ENCODE results near the gene IRF1.

DNA sequence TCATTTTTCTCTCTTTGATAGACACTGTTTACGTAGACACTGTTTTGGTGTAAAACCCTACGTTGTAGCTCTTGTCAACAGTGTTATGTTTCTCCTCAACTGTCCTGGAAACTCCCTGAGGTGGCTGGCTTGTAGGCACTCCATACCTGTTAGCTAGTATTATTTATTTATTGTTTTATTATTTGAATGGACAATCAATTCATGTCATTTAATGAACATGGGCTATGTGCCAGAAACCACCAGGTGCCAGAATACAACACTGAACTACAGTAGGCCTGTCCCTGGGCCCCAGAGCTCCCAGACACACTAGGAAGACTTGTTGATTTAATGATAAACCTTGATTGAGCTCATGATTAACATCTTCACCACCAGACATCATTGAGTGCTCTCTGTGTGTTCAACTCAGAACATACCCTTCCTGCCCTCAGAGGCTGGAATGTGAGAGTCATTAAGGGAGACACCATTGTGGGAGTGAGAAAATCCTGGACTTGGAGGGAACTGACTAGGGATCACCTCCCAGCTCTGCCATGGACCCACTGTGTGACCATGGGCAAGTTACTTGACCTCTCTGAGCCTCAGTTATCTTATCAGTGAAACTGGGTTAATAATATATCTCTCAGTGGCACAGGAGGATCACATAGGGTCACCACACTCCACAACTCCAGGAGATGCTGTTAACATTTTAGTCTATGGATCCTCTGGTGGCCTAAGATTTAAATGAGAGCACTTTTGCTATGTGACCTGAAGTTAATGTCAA, 19.2 kb downstream of the IRF1 start:
- TF ChIP-seq, protein P1, sequence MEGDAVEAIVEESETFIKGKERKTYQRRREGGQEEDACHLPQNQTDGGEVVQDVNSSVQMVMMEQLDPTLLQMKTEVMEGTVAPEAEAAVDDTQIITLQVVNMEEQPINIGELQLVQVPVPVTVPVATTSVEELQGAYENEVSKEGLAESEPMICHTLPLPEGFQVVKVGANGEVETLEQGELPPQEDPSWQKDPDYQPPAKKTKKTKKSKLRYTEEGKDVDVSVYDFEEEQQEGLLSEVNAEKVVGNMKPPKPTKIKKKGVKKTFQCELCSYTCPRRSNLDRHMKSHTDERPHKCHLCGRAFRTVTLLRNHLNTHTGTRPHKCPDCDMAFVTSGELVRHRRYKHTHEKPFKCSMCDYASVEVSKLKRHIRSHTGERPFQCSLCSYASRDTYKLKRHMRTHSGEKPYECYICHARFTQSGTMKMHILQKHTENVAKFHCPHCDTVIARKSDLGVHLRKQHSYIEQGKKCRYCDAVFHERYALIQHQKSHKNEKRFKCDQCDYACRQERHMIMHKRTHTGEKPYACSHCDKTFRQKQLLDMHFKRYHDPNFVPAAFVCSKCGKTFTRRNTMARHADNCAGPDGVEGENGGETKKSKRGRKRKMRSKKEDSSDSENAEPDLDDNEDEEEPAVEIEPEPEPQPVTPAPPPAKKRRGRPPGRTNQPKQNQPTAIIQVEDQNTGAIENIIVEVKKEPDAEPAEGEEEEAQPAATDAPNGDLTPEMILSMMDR (IDR thresholded peaks at IDR 0.05) = no peak
- TF ChIP-seq POLR2A (IDR thresholded peaks at IDR 0.05; ENCODE audit: low read depth) (no peak), POLR2AphosphoS5 (IDR thresholded peaks at IDR 0.05) (no peak), EP300 (IDR thresholded peaks at IDR 0.05) (no peak)
